ENCODE data around the gene XRCC3.

The XRCC3 gene

DNA sequence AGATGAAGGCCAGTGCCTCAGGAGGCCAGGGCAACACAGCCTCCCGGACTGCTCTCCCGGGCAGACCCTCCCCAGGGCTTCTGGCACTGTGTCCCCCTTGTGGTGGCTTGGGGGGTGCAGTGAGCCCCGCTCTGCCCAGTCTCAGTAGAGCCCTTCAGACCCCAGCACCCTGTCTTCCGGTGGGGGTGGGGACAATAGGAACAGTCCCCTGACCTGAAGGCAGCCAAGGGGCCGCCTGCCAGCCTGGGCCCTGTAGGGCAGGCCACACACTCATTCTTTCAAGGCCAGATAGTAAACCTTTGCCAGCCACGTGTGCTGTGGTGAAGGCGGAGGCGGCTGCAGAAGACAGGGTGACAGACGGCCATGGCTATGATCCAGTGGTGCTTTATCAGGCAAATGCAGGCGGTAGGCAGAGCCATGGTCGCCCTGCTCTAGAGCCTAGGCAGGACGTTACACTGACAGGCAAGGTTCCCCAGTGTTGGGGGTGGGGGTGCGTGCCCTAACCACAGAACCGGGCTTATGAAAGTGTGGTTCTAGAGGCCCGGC lies 15.3 kb upstream of the XRCC3 start:
- ChIA-PET CTCF (no interaction called here), POLR2A (no interaction called here)
- peaks cover 0 to 83% of the 10 kb centered on the region in 2 experiments; a peak in 2 of 3 replicates for H3K36me3 ChIP-seq (ENCODE audit: control insufficient read depth in 2 of 2, insufficient read depth in 1 of 2, low read length in 2 of 2)
- TF ChIP-seq ZNF473 (tag by site-specific recombination; IDR thresholded peaks at IDR 0.05) (no peak), ZNF302 (tag by site-specific recombination; IDR thresholded peaks at IDR 0.05; ENCODE audit: low read depth) (no peak), ZXDB (tag by site-specific recombination; IDR thresholded peaks at IDR 0.05) (no peak), ZNF660 (tag by site-specific recombination; IDR thresholded peaks at IDR 0.05) (no peak), ZNF776 (tag by site-specific recombination; IDR thresholded peaks at IDR 0.05; ENCODE audit: borderline replicate concordance) (no peak), ZNF324 (tag by site-specific recombination; IDR thresholded peaks at IDR 0.05) (no peak)
- TF ChIP-seq, protein P1, sequence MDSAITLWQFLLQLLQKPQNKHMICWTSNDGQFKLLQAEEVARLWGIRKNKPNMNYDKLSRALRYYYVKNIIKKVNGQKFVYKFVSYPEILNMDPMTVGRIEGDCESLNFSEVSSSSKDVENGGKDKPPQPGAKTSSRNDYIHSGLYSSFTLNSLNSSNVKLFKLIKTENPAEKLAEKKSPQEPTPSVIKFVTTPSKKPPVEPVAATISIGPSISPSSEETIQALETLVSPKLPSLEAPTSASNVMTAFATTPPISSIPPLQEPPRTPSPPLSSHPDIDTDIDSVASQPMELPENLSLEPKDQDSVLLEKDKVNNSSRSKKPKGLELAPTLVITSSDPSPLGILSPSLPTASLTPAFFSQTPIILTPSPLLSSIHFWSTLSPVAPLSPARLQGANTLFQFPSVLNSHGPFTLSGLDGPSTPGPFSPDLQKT (IDR thresholded peaks at IDR 0.05; ENCODE audit: borderline replicate concordance, low read depth, low read length) = no peak
- TF ChIP-seq, protein P2, sequence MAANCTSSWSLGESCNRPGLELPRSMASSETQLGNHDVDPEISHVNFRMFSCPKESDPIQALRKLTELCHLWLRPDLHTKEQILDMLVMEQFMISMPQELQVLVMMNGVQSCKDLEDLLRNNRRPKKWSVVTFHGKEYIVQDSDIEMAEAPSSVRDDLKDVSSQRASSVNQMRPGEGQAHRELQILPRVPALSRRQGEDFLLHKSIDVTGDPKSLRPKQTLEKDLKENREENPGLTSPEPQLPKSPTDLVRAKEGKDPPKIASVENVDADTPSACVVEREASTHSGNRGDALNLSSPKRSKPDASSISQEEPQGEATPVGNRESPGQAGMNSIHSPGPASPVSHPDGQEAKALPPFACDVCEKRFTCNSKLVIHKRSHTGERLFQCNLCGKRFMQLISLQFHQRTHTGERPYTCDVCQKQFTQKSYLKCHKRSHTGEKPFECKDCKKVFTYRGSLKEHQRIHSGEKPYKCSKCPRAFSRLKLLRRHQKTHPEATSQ (tag by site-specific recombination; IDR thresholded peaks at IDR 0.05) = no peak
- H3K27ac ChIP-seq (ENCODE audit: extremely low read depth, low read depth, low read length) = no peak overlapping the region
- no peak overlapping the region for H3K4me3 ChIP-seq (ENCODE audit: low read depth, low read length)
- H3K4me1 ChIP-seq (ENCODE audit: control insufficient read depth, insufficient read depth, low read length) = no peaks in the 10 kb centered on the region
- H3K9me3 ChIP-seq (ENCODE audit: control insufficient read depth, insufficient read depth, low read depth, low read length) = no peaks in the 10 kb centered on the region

GRCh38 chr14:103729496-103730448 lies 14.5 kb upstream of the XRCC3 start:
- no peak for TF ChIP-seq ZNF433 (tag by site-specific recombination; IDR thresholded peaks at IDR 0.05; ENCODE audit: low read depth)
- TF ChIP-seq, protein P3, sequence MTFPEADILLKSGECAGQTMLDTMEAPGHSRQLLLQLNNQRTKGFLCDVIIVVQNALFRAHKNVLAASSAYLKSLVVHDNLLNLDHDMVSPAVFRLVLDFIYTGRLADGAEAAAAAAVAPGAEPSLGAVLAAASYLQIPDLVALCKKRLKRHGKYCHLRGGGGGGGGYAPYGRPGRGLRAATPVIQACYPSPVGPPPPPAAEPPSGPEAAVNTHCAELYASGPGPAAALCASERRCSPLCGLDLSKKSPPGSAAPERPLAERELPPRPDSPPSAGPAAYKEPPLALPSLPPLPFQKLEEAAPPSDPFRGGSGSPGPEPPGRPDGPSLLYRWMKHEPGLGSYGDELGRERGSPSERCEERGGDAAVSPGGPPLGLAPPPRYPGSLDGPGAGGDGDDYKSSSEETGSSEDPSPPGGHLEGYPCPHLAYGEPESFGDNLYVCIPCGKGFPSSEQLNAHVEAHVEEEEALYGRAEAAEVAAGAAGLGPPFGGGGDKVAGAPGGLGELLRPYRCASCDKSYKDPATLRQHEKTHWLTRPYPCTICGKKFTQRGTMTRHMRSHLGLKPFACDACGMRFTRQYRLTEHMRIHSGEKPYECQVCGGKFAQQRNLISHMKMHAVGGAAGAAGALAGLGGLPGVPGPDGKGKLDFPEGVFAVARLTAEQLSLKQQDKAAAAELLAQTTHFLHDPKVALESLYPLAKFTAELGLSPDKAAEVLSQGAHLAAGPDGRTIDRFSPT (tag by site-specific recombination; IDR thresholded peaks at IDR 0.05) = no peak
- no peak for TF ChIP-seq HOXA7 (CRISPR knock-in tag; IDR thresholded peaks at IDR 0.05; ENCODE audit: borderline replicate concordance)
- TF ChIP-seq ZNF677 (tag by site-specific recombination; IDR thresholded peaks at IDR 0.05) = no peak
- TF ChIP-seq KLF8 (tag by site-specific recombination; IDR thresholded peaks at IDR 0.05) = no peak
- TF ChIP-seq HOXC10 (CRISPR knock-in tag; IDR thresholded peaks at IDR 0.05) = no peak
- TF ChIP-seq ZBTB7A (tag by site-specific recombination; IDR thresholded peaks at IDR 0.05; ENCODE audit: low read depth) = no peak
- Histone ChIP-seq H3K4me1 (ENCODE audit: control insufficient read depth, insufficient read depth, low read length) (no peaks in the 10 kb centered on the region), H3K36me3 (ENCODE audit: control insufficient read depth in 2 of 2, insufficient read depth in 1 of 2, low read length in 2 of 2) (peaks cover 0 to 75% of the 10 kb centered on the region in 2 experiments; a peak in 2 of 3 replicates), H3K4me3 (ENCODE audit: low read depth, low read length) (no peak overlapping the region), H3K27ac (ENCODE audit: extremely low read depth, low read depth, low read length) (no peak overlapping the region), H3K9me3 (ENCODE audit: control insufficient read depth, insufficient read depth, low read depth, low read length) (no peaks in the 10 kb centered on the region)
- POLR2A ChIA-PET = no interaction called here
- CTCF ChIA-PET = no interaction called here

GRCh38 chr14:103728721-103729120 lies 13.5 kb upstream of the XRCC3 start:
- Histone ChIP-seq H3K4me3 (ENCODE audit: low read depth, low read length) (no peak overlapping the region), H3K27ac (ENCODE audit: extremely low read depth, low read depth, low read length) (no peak overlapping the region), H3K36me3 (ENCODE audit: control insufficient read depth in 2 of 2, insufficient read depth in 1 of 2, low read length in 2 of 2) (peaks cover 0 to 65% of the 10 kb centered on the region in 2 experiments; a peak in 2 of 3 replicates), H3K9me3 (ENCODE audit: control insufficient read depth, insufficient read depth, low read depth, low read length) (no peaks in the 10 kb centered on the region), H3K4me1 (ENCODE audit: control insufficient read depth, insufficient read depth, low read length) (no peaks in the 10 kb centered on the region)
- POLR2A ChIA-PET = no interaction called here
- CTCF ChIA-PET = no interaction called here
- no peak for TF ChIP-seq ZNF510 (tag by site-specific recombination; IDR thresholded peaks at IDR 0.05; ENCODE audit: insufficient replicate concordance)
- no peak for TF ChIP-seq WT1 (tag by site-specific recombination; IDR thresholded peaks at IDR 0.05)
- no peak for TF ChIP-seq ZNF843 (tag by site-specific recombination; IDR thresholded peaks at IDR 0.05)
- TF ChIP-seq ZSCAN16 (tag by site-specific recombination; IDR thresholded peaks at IDR 0.05) = no peak
- TF ChIP-seq ZSCAN30 (tag by site-specific recombination; IDR thresholded peaks at IDR 0.05) = no peak
- no peak for TF ChIP-seq KLF9 (tag by site-specific recombination; IDR thresholded peaks at IDR 0.05; ENCODE audit: low read depth)
- no peak for TF ChIP-seq BCL6B (tag by site-specific recombination; IDR thresholded peaks at IDR 0.05)
- TF ChIP-seq HOXC10 (CRISPR knock-in tag; IDR thresholded peaks at IDR 0.05) = no peak
- no peak for TF ChIP-seq ZBTB48 (tag by site-specific recombination; IDR thresholded peaks at IDR 0.05)
- no peak for TF ChIP-seq SETDB1 (IDR thresholded peaks at IDR 0.05; ENCODE audit: insufficient read length, low read length)
- TF ChIP-seq ZNF600 (tag by site-specific recombination; IDR thresholded peaks at IDR 0.05) = no peak
- no peak for TF ChIP-seq ZNF10 (tag by site-specific recombination; IDR thresholded peaks at IDR 0.05)

All from HEK293 (cell line).